GM12892 (cell line): ENCODE results near the gene TSPAN9.

Experiments used
- POLR2A ChIP-seq: IDR thresholded peaks from 2 replicates; pipeline ENCODE4 v1.6.1; 2011; ENCODE audit warnings: low read depth, low read length, control low read depth
- POLR2AphosphoS5 ChIP-seq: IDR thresholded peaks from 2 replicates; pipeline ENCODE4 v1.6.1; 2011; ENCODE audit warnings: low read depth, low read length, control low read depth

- no peak for TF ChIP-seq POLR2A
- TF ChIP-seq POLR2AphosphoS5 = no peak
Observed at GRCh38 chr12:3197131-3197818, 120.1 kb downstream of the TSPAN9 start.
